ENCODE results near the gene SNX27. TPM values are rescaled to one million over a fixed set of nuclear protein-coding genes. Genes with fewer than 3 reads are reported as not detected.

Gene SNX27
- total RNA-seq, 4 donors from 2014 or later = 37.0 to 43.7 (median 40.9) TPM

- H3K4me3 ChIP-seq = no peak overlapping the region
- intact Hi-C loops (cut with DNase I; ENCODE audit: low total_unique reads) (no loop called here), in situ Hi-C loops (cut with MboI; ENCODE audit: low sequenced_read_pairs in 4 of 4) (loop anchor here in 2 of 4 donors (25.0 kb wide), 1 partner anchor 258 kb away; the partner anchor contains the start of genes C2CD4D (in 2 of the 2) and RORC (in 2 of the 2))
- H3K9me3 ChIP-seq = no peaks in the 10 kb centered on the region
- H3K27me3 ChIP-seq = no peaks in the 10 kb centered on the region
- no peak overlapping the region for H3K27ac ChIP-seq
- no peak for ATAC-seq
- no peak for DNase-seq
- H3K36me3 ChIP-seq = no peaks in the 10 kb centered on the region
- no peak for TF ChIP-seq POLR2A (IDR thresholded peaks at IDR 0.05)
- H3K4me1 ChIP-seq = no peaks in the 10 kb centered on the region
These were observed 32.9 kb upstream of the SNX27 start for GRCh38 chr1:151578941-151579340.

GRCh38 chr1:151579436-151580225 lies 32.2 kb upstream of the SNX27 start:
- Histone ChIP-seq H3K4me1 (no peaks in the 10 kb centered on the region), H3K36me3 (no peaks in the 10 kb centered on the region), H3K9me3 (no peaks in the 10 kb centered on the region), H3K27me3 (no peaks in the 10 kb centered on the region), H3K27ac (no peak overlapping the region), H3K4me3 (no peak overlapping the region)
- intact Hi-C loops (cut with DNase I; ENCODE audit: low total_unique reads) = no loop called here
- no peak for DNase-seq
- no peak for TF ChIP-seq CTCF (IDR thresholded peaks at IDR 0.05 in 4 of 5, conservative IDR thresholded peaks at IDR 0.05 in 1 of 5)
- TF ChIP-seq POLR2A (IDR thresholded peaks at IDR 0.05) = no peak
- no peak for ATAC-seq
- in situ Hi-C loops (cut with MboI; ENCODE audit: low sequenced_read_pairs in 4 of 4) = loop anchor here in 2 of 4 donors (25.0 kb wide), 1 partner anchor 258 kb away; the partner anchor contains the start of genes C2CD4D (in 2 of the 2) and RORC (in 2 of the 2)

- no peaks in the 10 kb centered on the region for H3K9me3 ChIP-seq
- intact Hi-C loops (cut with DNase I; ENCODE audit: low total_unique reads) = no loop called here
- DNase-seq (no peak), ATAC-seq (no peak)
- no peak overlapping the region for H3K27ac ChIP-seq
- TF ChIP-seq CTCF (IDR thresholded peaks at IDR 0.05 in 4 of 5, conservative IDR thresholded peaks at IDR 0.05 in 1 of 5) (no peak), POLR2A (IDR thresholded peaks at IDR 0.05) (no peak)
- in situ Hi-C loops (cut with MboI; ENCODE audit: low sequenced_read_pairs in 4 of 4) = loop anchor here in 2 of 4 donors (25.0 kb wide), 1 partner anchor 256 kb away; the partner anchor contains the start of genes C2CD4D (in 2 of the 2) and RORC (in 2 of the 2)
- no peaks in the 10 kb centered on the region for H3K4me1 ChIP-seq
- H3K4me3 ChIP-seq = no peak overlapping the region
- H3K36me3 ChIP-seq = no peaks in the 10 kb centered on the region
- H3K27me3 ChIP-seq = no peaks in the 10 kb centered on the region
These were observed 30.4 kb upstream of the SNX27 start for GRCh38 chr1:151581451-151581850.

- Histone ChIP-seq H3K9me3 (no peaks in the 10 kb centered on the region), H3K4me1 (no peaks in the 10 kb centered on the region), H3K27me3 (no peaks in the 10 kb centered on the region), H3K27ac (no peak overlapping the region), H3K4me3 (no peak overlapping the region), H3K36me3 (no peaks in the 10 kb centered on the region)
- intact Hi-C loops (cut with DNase I; ENCODE audit: low total_unique reads) = no loop called here
- DNase-seq = peak in 1 of 2 donors; percentile 18
- TF ChIP-seq CTCF (IDR thresholded peaks at IDR 0.05 in 4 of 5, conservative IDR thresholded peaks at IDR 0.05 in 1 of 5) (no peak), POLR2A (IDR thresholded peaks at IDR 0.05) (no peak)
- peak in 1 of 2 donors; percentile 34 for ATAC-seq
- in situ Hi-C loops (cut with MboI; ENCODE audit: low sequenced_read_pairs in 4 of 4) = loop anchor here in 2 of 4 donors (25.0 kb wide), 1 partner anchor 255 kb away; the partner anchor contains the start of genes C2CD4D (in 2 of the 2) and RORC (in 2 of the 2)
These were observed 29.9 kb upstream of the SNX27 start for GRCh38 chr1:151581921-151582320.

GRCh38 chr1:151583796-151584195 lies 28.1 kb upstream of the SNX27 start:
- no peaks in the 10 kb centered on the region for H3K9me3 ChIP-seq
- no peak overlapping the region for H3K27ac ChIP-seq
- H3K36me3 ChIP-seq = no peaks in the 10 kb centered on the region
- H3K27me3 ChIP-seq = no peaks in the 10 kb centered on the region
- TF ChIP-seq POLR2A (IDR thresholded peaks at IDR 0.05) (no peak), CTCF (IDR thresholded peaks at IDR 0.05 in 4 of 5, conservative IDR thresholded peaks at IDR 0.05 in 1 of 5) (no peak)
- intact Hi-C loops (cut with DNase I; ENCODE audit: low total_unique reads) (no loop called here), in situ Hi-C loops (cut with MboI; ENCODE audit: low sequenced_read_pairs in 4 of 4) (loop anchor here in 2 of 4 donors (25.0 kb wide), 1 partner anchor 254 kb away; the partner anchor contains the start of genes C2CD4D (in 2 of the 2) and RORC (in 2 of the 2))
- ATAC-seq = no peak
- no peak overlapping the region for H3K4me3 ChIP-seq
- no peaks in the 10 kb centered on the region for H3K4me1 ChIP-seq
- no peak for DNase-seq

Measured in gastrocnemius medialis (tissue), 4 donors.